CD14-positive monocyte (primary cell): ENCODE results near the gene PET100. TPM values are rescaled to one million over a fixed set of nuclear protein-coding genes. Genes with fewer than 3 reads are reported as not detected.

Source experiments
- DNase-seq, 3 donors: peaks; one replicate each; pipeline ENCODE4 v3.0.0-alpha.2; 2011 to 2022
- H2AFZ ChIP-seq: 2 replicates; pipeline ENCODE4 v1.6.0; 2012; ENCODE audit warnings: mild to moderate bottlenecking, low read depth, low read length, inconsistent platforms; ENCODE audit not compliant: insufficient read depth, poor library complexity, severe bottlenecking
- H3K27ac ChIP-seq, 2 donors: 1 replicate in 1 of 2; 2 replicates in 1 of 2; pipeline ENCODE4 v1.5.1; 2012 to 2013; ENCODE audit warnings: low read length in 2 of 2, control low read depth in 1 of 2, inconsistent platforms in 1 of 2, low read depth in 1 of 2, mild to moderate bottlenecking in 1 of 2
- H3K27me3 ChIP-seq, 2 donors: one replicate each; pipeline versions ENCODE4 v1.6.0 to v1.6.1; 2011 to 2013; ENCODE audit warnings: low read length in 2 of 2; ENCODE audit not compliant: control insufficient read depth in 2 of 2, insufficient read depth in 2 of 2
- H3K36me3 ChIP-seq, 2 donors: replicated peaks in 1 of 2; 1 replicate in 1 of 2; 2 replicates in 1 of 2; pipeline versions ENCODE4 v1.5.1 to v1.6.1; 2012 to 2013; ENCODE audit warnings: low read length in 2 of 2, control low read depth in 1 of 2, inconsistent platforms in 1 of 2, mild to moderate bottlenecking in 1 of 2; ENCODE audit not compliant: insufficient read depth in 2 of 2, control insufficient read depth in 1 of 2
- H3K4me1 ChIP-seq, 2 donors: 1 replicate in 1 of 2; 2 replicates in 1 of 2; pipeline versions ENCODE4 v1.5.1 to v1.6.1; 2012 to 2013; ENCODE audit warnings: low read length in 2 of 2, control low read depth in 1 of 2, inconsistent platforms in 1 of 2, mild to moderate bottlenecking in 1 of 2, moderate library complexity in 1 of 2; ENCODE audit not compliant: insufficient read depth in 2 of 2, control insufficient read depth in 1 of 2
- H3K4me2 ChIP-seq: replicated peaks from 2 replicates; pipeline ENCODE3; 2012; ENCODE audit warnings: low read length, moderate library complexity, mild to moderate bottlenecking; ENCODE audit not compliant: poor library complexity, severe bottlenecking; ENCODE audit errors: extremely low read depth
- H3K4me3 ChIP-seq, 3 experiments: fragments of 200-600 bp in 1 of 3; sonication (generic) in 1 of 3; replicated peaks in 1 of 3; 1 replicate in 2 of 3; 2 replicates in 1 of 3; pipeline ENCODE4 v1.5.1; 2011 to 2013; ENCODE audit warnings: low read length in 3 of 3, mild to moderate bottlenecking in 3 of 3, control low read depth in 2 of 3, low read depth in 2 of 3, inconsistent platforms in 1 of 3, moderate library complexity in 1 of 3
- H3K79me2 ChIP-seq: 2 replicates; pipeline ENCODE4 v1.6.0; 2012; ENCODE audit warnings: mild to moderate bottlenecking, control low read depth, inconsistent platforms, low read length, moderate library complexity; ENCODE audit not compliant: insufficient read depth
- H3K9ac ChIP-seq: 2 replicates; pipeline ENCODE4 v1.6.0; 2017; ENCODE audit warnings: low read length, mild to moderate bottlenecking; ENCODE audit not compliant: insufficient read depth, poor library complexity, severe bottlenecking
- H3K9me3 ChIP-seq, 2 donors: replicated peaks in 1 of 2; 1 replicate in 1 of 2; 2 replicates in 1 of 2; pipeline versions ENCODE4 v1.5.1 to v1.6.1; 2012 to 2013; ENCODE audit warnings: low read length in 2 of 2, control low read depth in 1 of 2; ENCODE audit not compliant: control insufficient read depth in 1 of 2, insufficient read depth in 1 of 2
- H4K20me1 ChIP-seq: 2 replicates; pipeline ENCODE4 v1.6.0; 2012; ENCODE audit warnings: mild to moderate bottlenecking, low read length, control low read depth, moderate library complexity; ENCODE audit not compliant: insufficient read depth
- H3K27ac Mint-ChIP-seq, 7 donors: one replicate each; pipeline ENCODE4 v1.8.0; 2020; ENCODE audit warnings: mild to moderate bottlenecking in 7 of 7, mixed read lengths in 7 of 7, moderate library complexity in 6 of 7, inconsistent platforms in 2 of 7
- H3K27me3 Mint-ChIP-seq, 3 donors: one replicate each; pipeline ENCODE4 v1.8.0; 2021 to 2022; ENCODE audit warnings: low read depth in 3 of 3, mild to moderate bottlenecking in 3 of 3, mixed read lengths in 3 of 3, moderate library complexity in 3 of 3, inconsistent platforms in 1 of 3
- H3K36me3 Mint-ChIP-seq, 2 donors: one replicate each; pipeline ENCODE4 v1.8.0; 2020; ENCODE audit warnings: mixed read lengths in 2 of 2, inconsistent platforms in 1 of 2, mild to moderate bottlenecking in 1 of 2
- H3K4me1 Mint-ChIP-seq: one replicate; pipeline ENCODE4 v1.8.0; 2020; ENCODE audit warnings: mild to moderate bottlenecking, mixed read lengths
- H3K4me3 Mint-ChIP-seq, 2 donors: one replicate each; pipeline ENCODE4 v1.8.0; 2020; ENCODE audit warnings: mild to moderate bottlenecking in 2 of 2, mixed read lengths in 2 of 2, moderate library complexity in 1 of 2
- H3K9me3 Mint-ChIP-seq, 7 donors: one replicate each; pipeline ENCODE4 v1.8.0; 2020 to 2022; ENCODE audit warnings: mixed read lengths in 7 of 7, mild to moderate bottlenecking in 6 of 7, moderate library complexity in 6 of 7, inconsistent platforms in 2 of 7
- CTCF ChIP-seq: fragments of 200-600 bp; IDR thresholded peaks from one replicate; pipeline ENCODE4 v1.8.0; 2022; ENCODE audit warnings: antibody characterized with exemption, mild to moderate bottlenecking
- WGBS: methylation state at CpG from one replicate; pipeline ENCODE4 v1.1.5; 2013; ENCODE audit warnings: missing lambda C conversion rate; ENCODE audit not compliant: insufficient coverage; 5-methylcytosine and 5-hydroxymethylcytosine counted together
- intact Hi-C, 2 donors: fragments of 100-400 bp; cut with micrococcal nuclease; formaldehyde crosslinking; loops; one replicate each; pipeline versions ENCODE4 v1.15.0 to v1.15.1; 2023
- polyA plus RNA-seq, 3 donors: library from polyadenylated mRNA; depleted of rRNA in 1 of 3; unstranded in 2 of 3; stranded (reverse) in 1 of 3; fragments of 300-500 nt in 2 of 3; fragments of >200 nt in 1 of 3; fragmentation: Illumina TruSeq in 2 of 3; gene quantifications; 1 replicate in 2 of 3; 2 replicates in 1 of 3; pipeline ENCODE4 v1.2.3, GENCODE V29; 2012 to 2021

Gene PET100
- polyA plus RNA-seq, 3 donors = 64.6 to 386 (median 300) TPM

- Histone ChIP-seq H3K27ac (no peak overlapping the region), H4K20me1 (peaks cover 4% of the 10 kb centered on the region), H3K36me3 (peaks cover 76 to 97% of the 10 kb centered on the region in 2 donors), H3K79me2 (peaks cover 24% of the 10 kb centered on the region), H2AFZ (no peak overlapping the region), H3K9ac (no peak overlapping the region), H3K4me1 (peaks cover 0 to 8% of the 10 kb centered on the region in 2 donors), H3K27me3 (no peaks in the 10 kb centered on the region), H3K4me3 (no peak overlapping the region), H3K9me3 (no peaks in the 10 kb centered on the region), H3K4me2 (no peak overlapping the region)
- Mint-ChIP-seq H3K36me3 (peaks cover 67 to 91% of the 10 kb centered on the region in 2 donors), H3K4me1 (peaks cover 8% of the 10 kb centered on the region), H3K27me3 (peaks cover 0 to 2% (median 0%) of the 10 kb centered on the region in 3 donors), H3K4me3 (no peak overlapping the region), H3K9me3 (peaks cover 0 to 1% (median 0%) of the 10 kb centered on the region in 7 donors), H3K27ac (no peak overlapping the region)
- DNase-seq = no peak
- WGBS = 96% methylated on average over 11 of the region's 16 CpGs
- intact Hi-C loops = loop anchor here in 1 of 2 donors (10.0 kb wide), 1 partner anchor 228 kb away; no protein-coding TSS in a partner anchor
- TF ChIP-seq CTCF = no peak
These were observed 6.5 kb upstream of the PET100 start for GRCh38 chr19:7622933-7623685.

DNA sequence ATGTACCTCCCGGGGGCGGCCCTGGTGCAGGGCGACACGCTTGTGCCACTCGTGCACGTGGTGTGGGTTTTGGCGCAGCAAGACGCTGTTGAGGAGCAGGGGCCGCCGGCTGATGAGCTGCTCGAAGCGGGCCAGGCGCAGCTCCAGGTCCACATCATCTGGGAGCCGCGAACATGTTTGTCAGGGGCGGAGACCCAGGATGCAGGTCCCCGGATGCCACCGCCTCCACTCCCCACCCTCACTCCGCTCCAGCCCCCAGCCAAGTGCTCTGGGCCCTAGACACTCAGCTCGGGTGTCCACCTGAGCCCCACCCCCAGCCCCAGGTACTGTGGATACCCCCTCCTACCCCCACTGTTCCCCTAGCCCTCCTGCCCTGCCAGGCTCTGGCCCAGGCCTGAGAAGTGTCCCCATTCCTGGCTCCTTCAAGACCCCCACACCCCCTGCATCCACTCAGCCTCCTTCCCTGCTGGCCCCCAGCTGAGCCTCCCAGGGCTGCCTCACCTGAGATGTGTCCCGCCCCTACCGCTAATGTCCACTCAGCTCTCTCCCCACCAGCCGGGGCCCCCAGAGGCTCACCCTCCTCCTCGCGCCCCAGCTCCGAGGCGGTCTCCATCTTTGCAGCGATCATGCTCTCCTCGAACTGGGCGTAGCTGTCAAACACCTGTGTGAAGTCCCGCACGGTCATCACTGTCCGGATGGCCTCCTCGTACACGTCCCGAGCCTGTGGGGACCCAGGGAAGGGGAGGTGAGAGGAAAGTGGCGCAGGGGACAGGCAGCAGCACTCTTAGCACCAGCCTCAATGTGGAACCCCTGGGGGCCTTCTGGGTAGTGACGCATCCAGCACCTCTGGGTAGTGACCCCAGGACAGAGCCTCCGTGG is 5.6 kb upstream of the PET100 start:
- H3K4me3 ChIP-seq = no peak overlapping the region
- 97% methylated on average over 38 of the region's 39 CpGs for WGBS
- no peak overlapping the region for H3K4me2 ChIP-seq
- H3K9me3 ChIP-seq = no peaks in the 10 kb centered on the region
- H3K9me3 Mint-ChIP-seq = no peaks in the 10 kb centered on the region
- H3K4me1 Mint-ChIP-seq = peaks cover 10% of the 10 kb centered on the region
- H2AFZ ChIP-seq = no peak overlapping the region
- TF ChIP-seq CTCF = no peak
- H3K36me3 ChIP-seq = peaks cover 76 to 89% of the 10 kb centered on the region in 2 donors
- peaks cover 59 to 82% of the 10 kb centered on the region in 2 donors for H3K36me3 Mint-ChIP-seq
- H4K20me1 ChIP-seq = peaks cover 4% of the 10 kb centered on the region
- no peak overlapping the region for H3K4me3 Mint-ChIP-seq
- no peak overlapping the region for H3K27ac ChIP-seq
- H3K27me3 Mint-ChIP-seq = no peaks in the 10 kb centered on the region
- intact Hi-C loops = loop anchor here in 1 of 2 donors (10.0 kb wide), 1 partner anchor 229 kb away; no protein-coding TSS in a partner anchor
- peaks cover 32% of the 10 kb centered on the region for H3K79me2 ChIP-seq
- H3K9ac ChIP-seq = no peak overlapping the region
- peaks cover 8 to 13% of the 10 kb centered on the region in 2 donors for H3K4me1 ChIP-seq
- DNase-seq = no peak
- H3K27me3 ChIP-seq = no peaks in the 10 kb centered on the region
- H3K27ac Mint-ChIP-seq = peak overlapping the region in 1 of 7 donors; percentile 50
